ENCODE results near the gene FGF10. TPM values are rescaled to one million over a fixed set of nuclear protein-coding genes. Genes with fewer than 3 reads are reported as not detected.

Gene FGF10
- total RNA-seq: 1.7 and 7.3 TPM in 2 replicates

GRCh38 chr5:44389090-44389822, at the start of gene FGF10:
FGF10 (minus strand) TSS chr5:44389420; CDS start chr5:44388682, 738 bp downstream.

Data from smooth muscle cell of trachea (primary cell).